ENCODE measurements around the gene ERCC6L2.

ERCC6L2 gene

GRCh38 chr9:95835393-95835792 lies 40.1 kb upstream of the ERCC6L2 start:
- TF ChIP-seq FOXP2 (optimal IDR thresholded peaks at IDR 0.05; ENCODE audit: control extremely low read depth, extremely low read length, insufficient read depth) (no peak), EZH2 (IDR thresholded peaks at IDR 0.05) (no peak), POLR2AphosphoS5 (IDR thresholded peaks at IDR 0.05; ENCODE audit: borderline replicate concordance, low read depth, low read length) (no peak)
- Histone ChIP-seq H3K4me3 (no peak overlapping the region), H3K9ac (ENCODE audit: insufficient read length) (no peak overlapping the region), H3K36me3 (ENCODE audit: insufficient read depth, low read length) (no peaks in the 10 kb centered on the region), H3K27ac (no peak overlapping the region), H3K9me3 (ENCODE audit: low read depth, low read length) (no peaks in the 10 kb centered on the region)
- DNase-seq (ENCODE audit: low read depth, low spot score), result no peak

- no peak overlapping the region for H3K4me3 ChIP-seq
- TF ChIP-seq POLR2AphosphoS5 (IDR thresholded peaks at IDR 0.05; ENCODE audit: borderline replicate concordance, low read depth, low read length) (no peak), EZH2 (IDR thresholded peaks at IDR 0.05) (no peak)
- H3K9ac ChIP-seq (ENCODE audit: insufficient read length), result no peak overlapping the region
- no peak overlapping the region for H3K27ac ChIP-seq
- H3K36me3 ChIP-seq (ENCODE audit: insufficient read depth, low read length), result no peaks in the 10 kb centered on the region
- no peaks in the 10 kb centered on the region for H3K9me3 ChIP-seq (ENCODE audit: low read depth, low read length)
- DNase-seq (ENCODE audit: low read depth, low spot score), result no peak
These were observed 39.4 kb upstream of the ERCC6L2 start for GRCh38 chr9:95836072-95836471.

GRCh38 chr9:95839012-95839411 lies 36.5 kb upstream of the ERCC6L2 start:
- DNase-seq (ENCODE audit: low read depth, low spot score), result no peak
- Histone ChIP-seq H3K9ac (ENCODE audit: insufficient read length) (no peak overlapping the region), H3K9me3 (ENCODE audit: low read depth, low read length) (no peaks in the 10 kb centered on the region), H3K36me3 (ENCODE audit: insufficient read depth, low read length) (no peaks in the 10 kb centered on the region), H3K27ac (no peak overlapping the region), H3K4me3 (no peak overlapping the region)
- no peak for TF ChIP-seq POLR2AphosphoS5 (IDR thresholded peaks at IDR 0.05; ENCODE audit: borderline replicate concordance, low read depth, low read length)
- TF ChIP-seq EZH2 (IDR thresholded peaks at IDR 0.05), result no peak
- no peak for TF ChIP-seq FOXP2 (optimal IDR thresholded peaks at IDR 0.05; ENCODE audit: control extremely low read depth, extremely low read length, insufficient read depth)

- TF ChIP-seq EZH2 (IDR thresholded peaks at IDR 0.05), result no peak
- TF ChIP-seq POLR2AphosphoS5 (IDR thresholded peaks at IDR 0.05; ENCODE audit: borderline replicate concordance, low read depth, low read length), result no peak
- TF ChIP-seq FOXP2 (optimal IDR thresholded peaks at IDR 0.05; ENCODE audit: control extremely low read depth, extremely low read length, insufficient read depth), result no peak
- Histone ChIP-seq H3K4me3 (no peak overlapping the region), H3K27ac (no peak overlapping the region), H3K36me3 (ENCODE audit: insufficient read depth, low read length) (no peaks in the 10 kb centered on the region), H3K9ac (ENCODE audit: insufficient read length) (no peak overlapping the region), H3K9me3 (ENCODE audit: low read depth, low read length) (no peaks in the 10 kb centered on the region)
- no peak for DNase-seq (ENCODE audit: low read depth, low spot score)
These were observed 35.4 kb upstream of the ERCC6L2 start for GRCh38 chr9:95840074-95840473.

GRCh38 chr9:95841377-95841776 lies 34.1 kb upstream of the ERCC6L2 start:
- no peak for DNase-seq (ENCODE audit: low read depth, low spot score)
- Histone ChIP-seq H3K4me3 (no peak overlapping the region), H3K27ac (no peak overlapping the region), H3K9ac (ENCODE audit: insufficient read length) (no peak overlapping the region), H3K9me3 (ENCODE audit: low read depth, low read length) (no peaks in the 10 kb centered on the region), H3K36me3 (ENCODE audit: insufficient read depth, low read length) (no peaks in the 10 kb centered on the region)
- TF ChIP-seq POLR2AphosphoS5 (IDR thresholded peaks at IDR 0.05; ENCODE audit: borderline replicate concordance, low read depth, low read length), result no peak
- no peak for TF ChIP-seq FOXP2 (optimal IDR thresholded peaks at IDR 0.05; ENCODE audit: control extremely low read depth, extremely low read length, insufficient read depth)
- TF ChIP-seq EZH2 (IDR thresholded peaks at IDR 0.05), result no peak

GRCh38 chr9:95845751-95846150 lies 29.7 kb upstream of the ERCC6L2 start:
- Histone ChIP-seq H3K9me3 (ENCODE audit: low read depth, low read length) (no peaks in the 10 kb centered on the region), H3K36me3 (ENCODE audit: insufficient read depth, low read length) (no peaks in the 10 kb centered on the region), H3K4me3 (no peak overlapping the region), H3K27ac (no peak overlapping the region), H3K9ac (ENCODE audit: insufficient read length) (no peak overlapping the region)
- DNase-seq (ENCODE audit: low read depth, low spot score), result no peak
- TF ChIP-seq EZH2 (IDR thresholded peaks at IDR 0.05) (no peak), POLR2AphosphoS5 (IDR thresholded peaks at IDR 0.05; ENCODE audit: borderline replicate concordance, low read depth, low read length) (no peak), FOXP2 (optimal IDR thresholded peaks at IDR 0.05; ENCODE audit: control extremely low read depth, extremely low read length, insufficient read depth) (no peak)

GRCh38 chr9:95848764-95849163 lies 26.7 kb upstream of the ERCC6L2 start:
- H3K4me3 ChIP-seq, result no peak overlapping the region
- no peaks in the 10 kb centered on the region for H3K9me3 ChIP-seq (ENCODE audit: low read depth, low read length)
- H3K27ac ChIP-seq, result no peak overlapping the region
- TF ChIP-seq FOXP2 (optimal IDR thresholded peaks at IDR 0.05; ENCODE audit: control extremely low read depth, extremely low read length, insufficient read depth) (no peak), POLR2AphosphoS5 (IDR thresholded peaks at IDR 0.05; ENCODE audit: borderline replicate concordance, low read depth, low read length) (no peak), EZH2 (IDR thresholded peaks at IDR 0.05) (no peak)
- H3K36me3 ChIP-seq (ENCODE audit: insufficient read depth, low read length), result no peaks in the 10 kb centered on the region
- H3K9ac ChIP-seq (ENCODE audit: insufficient read length), result no peak overlapping the region
- DNase-seq (ENCODE audit: low read depth, low spot score), result no peak

- H3K27ac ChIP-seq, result no peak overlapping the region
- TF ChIP-seq POLR2AphosphoS5 (IDR thresholded peaks at IDR 0.05; ENCODE audit: borderline replicate concordance, low read depth, low read length) (no peak), EZH2 (IDR thresholded peaks at IDR 0.05) (no peak), FOXP2 (optimal IDR thresholded peaks at IDR 0.05; ENCODE audit: control extremely low read depth, extremely low read length, insufficient read depth) (no peak)
These were observed 23.1 kb upstream of the ERCC6L2 start for GRCh38 chr9:95852059-95853032.

More at GRCh38 chr9:95852059-95853032, 23.1 kb upstream of the ERCC6L2 start:
- H3K36me3 ChIP-seq (ENCODE audit: insufficient read depth, low read length), result no peaks in the 10 kb centered on the region
- H3K4me3 ChIP-seq, result no peak overlapping the region
- no peak overlapping the region for H3K9ac ChIP-seq (ENCODE audit: insufficient read length)
- no peak for DNase-seq (ENCODE audit: low read depth, low spot score)
- no peaks in the 10 kb centered on the region for H3K9me3 ChIP-seq (ENCODE audit: low read depth, low read length)
